ENCODE results near the gene EIF5AL1.

Gene EIF5AL1

DNA sequence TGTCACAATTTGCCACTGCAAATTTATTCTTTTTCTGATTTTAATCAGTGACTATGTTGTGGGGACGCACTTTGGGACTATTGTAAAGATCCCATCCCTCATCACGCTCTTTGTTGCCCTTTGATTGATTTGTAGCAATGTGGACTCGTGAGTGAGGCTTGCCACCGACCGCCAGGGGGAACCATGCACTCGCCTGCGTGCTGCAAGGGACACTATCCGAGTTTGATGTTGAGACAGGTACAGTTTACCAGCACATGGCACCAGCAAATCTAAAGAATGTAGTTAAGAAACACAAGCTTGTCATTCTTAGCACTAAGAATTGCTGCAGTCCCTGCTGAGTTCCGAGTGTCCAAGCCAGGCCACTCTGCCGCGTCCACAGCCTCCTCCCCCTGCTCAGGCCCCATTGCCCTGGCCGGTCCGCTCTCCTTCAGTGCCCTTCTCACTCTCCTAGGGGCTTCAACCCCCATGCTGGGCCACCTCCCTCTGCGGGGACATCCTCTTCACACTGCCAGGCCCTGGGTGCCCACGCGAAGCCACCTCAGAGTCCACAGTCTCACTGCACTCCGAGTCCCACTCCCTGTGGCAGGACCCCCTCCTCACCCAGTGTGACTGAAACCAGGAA lies 49.9 kb downstream of the EIF5AL1 start:
- peak; percentile 67 for DNase-seq

DNA sequence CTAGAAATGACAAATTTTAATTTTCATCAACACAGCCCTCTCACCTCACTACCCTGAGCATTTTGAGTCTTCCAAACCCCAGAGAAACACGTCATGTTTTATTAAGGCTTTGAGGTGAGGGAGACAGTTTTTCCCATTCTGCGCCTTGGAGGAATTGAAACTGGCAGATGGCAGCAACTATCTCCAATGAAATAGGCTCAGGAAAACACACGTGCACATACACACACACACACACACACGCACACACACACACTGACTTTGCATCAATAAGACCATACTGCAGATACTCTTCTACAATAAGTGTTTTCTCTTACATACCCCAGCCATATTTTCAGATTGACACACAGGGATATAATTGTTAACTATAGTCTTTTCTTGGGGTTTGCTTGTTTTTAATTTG lies 51.1 kb downstream of the EIF5AL1 start:
- no peak for DNase-seq
